A204.1 (cell line): ENCODE data around the gene SYNE2.

Source experiments
- FAIRE-seq: peaks from 2 replicates; lab custom pipeline; 2012; peaks lifted over from hg19 to GRCh38; lab: Jason Lieb, UNC

Gene SYNE2

GRCh38 chr14:63909984-63910383, 57.2 kb downstream of the SYNE2 start:
- FAIRE-seq, result no peak

GRCh38 chr14:63910583-63911363, 58.0 kb downstream of the SYNE2 start:
- FAIRE-seq, result no peak

- FAIRE-seq, result no peak
These were observed 58.6 kb downstream of the SYNE2 start for GRCh38 chr14:63911404-63911803.

- FAIRE-seq, result no peak
These were observed 59.5 kb downstream of the SYNE2 start for GRCh38 chr14:63912286-63912685.

- no peak for FAIRE-seq
These were observed 65.6 kb downstream of the SYNE2 start for GRCh38 chr14:63918411-63918810.

- FAIRE-seq, result no peak
These were observed 70.1 kb downstream of the SYNE2 start for GRCh38 chr14:63922696-63923421.

- FAIRE-seq, result no peak
These were observed 70.6 kb downstream of the SYNE2 start for GRCh38 chr14:63923422-63923752.

GRCh38 chr14:63924375-63924774, 71.6 kb downstream of the SYNE2 start:
- FAIRE-seq, result no peak

GRCh38 chr14:63926641-63927040, 73.8 kb downstream of the SYNE2 start:
- FAIRE-seq, result no peak

- FAIRE-seq, result no peak
These were observed 76.0 kb downstream of the SYNE2 start for GRCh38 chr14:63928744-63929174.

- no peak for FAIRE-seq
These were observed 80.3 kb downstream of the SYNE2 start for GRCh38 chr14:63933110-63933509.

GRCh38 chr14:63933711-63934110, 80.9 kb downstream of the SYNE2 start:
- no peak for FAIRE-seq

GRCh38 chr14:63938198-63939005, 85.6 kb downstream of the SYNE2 start:
- FAIRE-seq, result no peak

- no peak for FAIRE-seq
These were observed 86.1 kb downstream of the SYNE2 start for GRCh38 chr14:63939006-63939270.

GRCh38 chr14:63940387-63940786, 87.6 kb downstream of the SYNE2 start:
- no peak for FAIRE-seq

- no peak for FAIRE-seq
These were observed 88.2 kb downstream of the SYNE2 start for GRCh38 chr14:63941023-63941422.

GRCh38 chr14:63949696-63950095, 96.9 kb downstream of the SYNE2 start:
- no peak for FAIRE-seq

GRCh38 chr14:63951021-63951420, 98.2 kb downstream of the SYNE2 start:
- FAIRE-seq, result no peak

GRCh38 chr14:63951429-63951828, 98.6 kb downstream of the SYNE2 start:
- FAIRE-seq, result no peak

- FAIRE-seq, result no peak
These were observed 99.5 kb downstream of the SYNE2 start for GRCh38 chr14:63952053-63952932.

GRCh38 chr14:63952933-63953437, 100.2 kb downstream of the SYNE2 start:
- FAIRE-seq, result no peak

- FAIRE-seq, result no peak
These were observed 103.5 kb downstream of the SYNE2 start for GRCh38 chr14:63956326-63956725.
